IPS-NIHi7 (cell line): ENCODE measurements around the gene CMIP.

Experiments
- DNase-seq: peaks from one replicate; pipeline ENCODE4 v3.0.0; 2012; ENCODE audit warnings: mixed read lengths; ENCODE audit errors: extremely low spot score

CMIP gene

GRCh38 chr16:81532491-81533174 lies 88.0 kb downstream of the CMIP start:
- DNase-seq, result no peak

- DNase-seq, result no peak
Measured at GRCh38 chr16:81533175-81533507, 88.5 kb downstream of the CMIP start.

- DNase-seq, result no peak
Measured at GRCh38 chr16:81535679-81536360, 91.2 kb downstream of the CMIP start.

- no peak for DNase-seq
Measured at GRCh38 chr16:81536648-81537047, 92.0 kb downstream of the CMIP start.

- DNase-seq, result no peak
Measured at GRCh38 chr16:81537721-81538561, 93.3 kb downstream of the CMIP start.

- DNase-seq, result no peak
Measured at GRCh38 chr16:81539009-81539758, 94.6 kb downstream of the CMIP start.

GRCh38 chr16:81539759-81540472 lies 95.3 kb downstream of the CMIP start:
- no peak for DNase-seq

- DNase-seq, result no peak
Measured at GRCh38 chr16:81541314-81541713, 96.7 kb downstream of the CMIP start.

- no peak for DNase-seq
Measured at GRCh38 chr16:81542609-81543570, 98.3 kb downstream of the CMIP start.

- no peak for DNase-seq
Measured at GRCh38 chr16:81543571-81543970, 99.0 kb downstream of the CMIP start.

- no peak for DNase-seq
Measured at GRCh38 chr16:81544261-81544660, 99.7 kb downstream of the CMIP start.

GRCh38 chr16:81544700-81545271 lies 100.2 kb downstream of the CMIP start:
- DNase-seq, result no peak

GRCh38 chr16:81545470-81546250 lies 101.1 kb downstream of the CMIP start:
- DNase-seq, result no peak

- no peak for DNase-seq
Measured at GRCh38 chr16:81546781-81547180, 102.2 kb downstream of the CMIP start.

- DNase-seq, result no peak
Measured at GRCh38 chr16:81547194-81547938, 102.8 kb downstream of the CMIP start.

- no peak for DNase-seq
Measured at GRCh38 chr16:81547939-81548216, 103.3 kb downstream of the CMIP start.

GRCh38 chr16:81548551-81548875 lies 103.9 kb downstream of the CMIP start:
- no peak for DNase-seq

- DNase-seq, result no peak
Measured at GRCh38 chr16:81548876-81549546, 104.4 kb downstream of the CMIP start.
